GM12892 (cell line): ENCODE results near the gene RALGPS1.

Source experiments
- POLR2A ChIP-seq: IDR thresholded peaks from 2 replicates; pipeline ENCODE4 v1.6.1; 2011; ENCODE audit warnings: low read depth, low read length, control low read depth
- POLR2AphosphoS5 ChIP-seq: IDR thresholded peaks from 2 replicates; pipeline ENCODE4 v1.6.1; 2011; ENCODE audit warnings: low read depth, low read length, control low read depth
- TAF1 ChIP-seq: IDR thresholded peaks from 2 replicates; pipeline ENCODE4 v1.6.1; 2011; ENCODE audit warnings: low read depth, mild to moderate bottlenecking, control low read depth, low read length, borderline replicate concordance

DNA sequence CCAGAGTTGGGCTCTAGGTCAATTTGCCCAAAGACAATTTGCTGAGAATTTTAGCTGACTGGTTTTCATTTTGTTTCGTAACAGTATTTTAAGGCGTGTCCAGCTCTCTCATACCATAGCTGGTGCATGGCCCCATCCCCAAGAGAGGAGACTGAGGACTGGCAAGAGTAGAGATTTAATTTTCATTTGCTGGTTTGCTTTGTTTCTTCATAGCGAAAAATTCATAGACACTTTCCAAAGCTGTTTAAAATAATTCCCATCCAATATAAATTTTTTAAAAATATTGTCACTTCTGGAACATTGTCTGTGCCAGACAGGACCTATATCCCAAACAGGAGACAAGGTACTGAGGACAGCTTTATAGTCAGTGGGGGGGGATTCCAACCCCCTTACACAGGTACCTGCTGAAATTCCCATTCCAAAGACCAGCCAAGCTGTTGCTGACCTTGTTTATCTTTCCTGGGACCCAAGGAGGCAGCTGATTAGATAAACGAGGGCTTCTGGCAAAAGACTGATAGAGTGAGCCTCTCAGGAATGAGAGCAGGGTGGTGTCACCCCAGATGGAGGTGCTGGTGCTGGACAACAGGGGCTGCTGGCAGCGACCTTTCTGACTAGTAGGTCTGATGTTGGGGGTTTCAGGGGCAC, 214.6 kb downstream of the RALGPS1 start:
- TF ChIP-seq POLR2A (no peak), TAF1 (no peak), POLR2AphosphoS5 (no peak)
